CD4-positive, alpha-beta T cell (primary cell): ENCODE data around the gene MAPKAPK3. TPM values are rescaled to one million over a fixed set of nuclear protein-coding genes. Genes with fewer than 3 reads are reported as not detected.

ENCODE experiments used
- ATAC-seq: fragments of 200-7000 bp; cut with Tn5 transposase; one replicate; pipeline ENCODE4 v1.10.0; 2022; ENCODE audit warnings: mild to moderate bottlenecking; ENCODE audit not compliant: poor library complexity
- CTCF ChIA-PET: fragments of 350-600 bp; sonication (Branson Sonifier 250); formaldehyde crosslinking; loops from one replicate; lab custom pipeline; 2021; ENCODE audit warnings: antibody characterized with exemption, inconsistent platforms; lab: Charles Lee
- POLR2A ChIA-PET: fragments of 350-600 bp; sonication (Branson Sonifier 250); formaldehyde crosslinking; loops from one replicate; lab custom pipeline; 2021; ENCODE audit warnings: antibody characterized with exemption, inconsistent platforms; lab: Charles Lee
- DNase-seq, 14 experiments: peaks; one replicate each; pipeline ENCODE4 v3.0.0-alpha.2; 2013 to 2020; ENCODE audit warnings: mixed read lengths in 2 of 14
- H3K27ac ChIP-seq, 2 donors: one replicate each; pipeline versions ENCODE4 v1.5.1 to v1.7.0; 2013; ENCODE audit warnings: low read length in 2 of 2, low read depth in 1 of 2, mild to moderate bottlenecking in 1 of 2
- H3K27me3 ChIP-seq, 2 experiments: 1 replicate in 1 of 2; 2 replicates in 1 of 2; pipeline versions ENCODE4 v1.6.1 to v1.7.0; 2013; ENCODE audit warnings: low read length in 2 of 2, control low read depth in 1 of 2, mild to moderate bottlenecking in 1 of 2, moderate library complexity in 1 of 2; ENCODE audit not compliant: insufficient read depth in 2 of 2, control insufficient read depth in 1 of 2
- H3K36me3 ChIP-seq: one replicate; pipeline ENCODE4 v1.6.1; 2013; ENCODE audit warnings: low read length, control low read depth; ENCODE audit not compliant: insufficient read depth
- H3K4me1 ChIP-seq: one replicate; pipeline ENCODE4 v1.6.1; 2013; ENCODE audit warnings: low read length, control low read depth; ENCODE audit not compliant: insufficient read depth
- H3K4me3 ChIP-seq: one replicate; pipeline ENCODE4 v1.5.1; 2013; ENCODE audit warnings: mild to moderate bottlenecking, low read length, moderate library complexity
- H3K9me3 ChIP-seq, 2 experiments: 1 replicate in 1 of 2; 2 replicates in 1 of 2; pipeline versions ENCODE4 v1.6.1 to v1.7.0; 2013; ENCODE audit warnings: low read length in 2 of 2, mild to moderate bottlenecking in 2 of 2, control low read depth in 1 of 2, moderate library complexity in 1 of 2; ENCODE audit not compliant: control insufficient read depth in 1 of 2, insufficient read depth in 1 of 2
- H3K27ac Mint-ChIP-seq: one replicate; pipeline ENCODE4 v1.8.0; 2020; ENCODE audit warnings: mixed read lengths
- H3K27me3 Mint-ChIP-seq: one replicate; pipeline ENCODE4 v1.8.0; 2021; ENCODE audit warnings: mixed read lengths
- H3K36me3 Mint-ChIP-seq: one replicate; pipeline ENCODE4 v1.8.0; 2021; ENCODE audit warnings: low read depth, mixed read lengths
- H3K4me1 Mint-ChIP-seq: one replicate; pipeline ENCODE4 v1.8.0; 2021; ENCODE audit warnings: low read depth, mixed read lengths
- H3K4me3 Mint-ChIP-seq: one replicate; pipeline ENCODE4 v1.8.0; 2020; ENCODE audit warnings: mild to moderate bottlenecking, mixed read lengths
- H3K9me3 Mint-ChIP-seq: one replicate; pipeline ENCODE4 v1.8.0; 2020; ENCODE audit warnings: mixed read lengths
- CTCF ChIP-seq: fragments of 200-600 bp; IDR thresholded peaks from one replicate; pipeline ENCODE4 v1.8.0; 2022; ENCODE audit warnings: antibody characterized with exemption, mild to moderate bottlenecking
- intact Hi-C, 2 experiments: fragments of 100-400 bp; cut with DNase I in 1 of 2; cut with micrococcal nuclease in 1 of 2; formaldehyde crosslinking; loops; one replicate each; pipeline versions ENCODE4 v1.15.1 to v1.9.0; 2023 to 2025; cut with DNase I, micrococcal nuclease
- total RNA-seq, 174 experiments: library from RNA in 2 of 174; stranded (reverse) in 2 of 174; gene quantifications; one replicate each; pipeline ENCODE4 v1.2.3 and lab custom pipeline; 2021 to 2026

MAPKAPK3 gene
- total RNA-seq, 2 experiments from 2014 or later = 16.4 to 16.6 TPM

GRCh38 chr3:50574444-50574831, 42.5 kb upstream of the MAPKAPK3 start:
- Mint-ChIP-seq H3K4me1 (peaks cover 55% of the 10 kb centered on the region), H3K27ac (peak overlapping the region; percentile 77), H3K36me3 (peaks cover 40% of the 10 kb centered on the region), H3K27me3 (no peaks in the 10 kb centered on the region), H3K9me3 (no peaks in the 10 kb centered on the region), H3K4me3 (peak overlapping the region; percentile 62)
- ATAC-seq (no peak), DNase-seq (peak in 2 of 14 experiments; percentile 25 to 43)
- Histone ChIP-seq H3K9me3 (no peaks in the 10 kb centered on the region), H3K36me3 (peaks cover 29% of the 10 kb centered on the region), H3K4me3 (no peak overlapping the region), H3K4me1 (peaks cover 99% of the 10 kb centered on the region), H3K27me3 (no peaks in the 10 kb centered on the region), H3K27ac (peak overlapping the region; percentile 31 to 68)
- no peak for TF ChIP-seq CTCF
- intact Hi-C loops = loop anchor here in 1 of 2 experiments (5.0 kb wide), 1 partner anchor 798 kb away; no protein-coding TSS in a partner anchor
- CTCF ChIA-PET = interaction anchor here (1.0 to 3.3 kb wide), 4 partner anchors 14 to 42 kb away, joined by 4 to 24 read pairs (median 8); partner anchors contain the start of gene CISH
- POLR2A ChIA-PET = interaction anchor here (1.4 to 13.2 kb wide), 3 partner anchors 16 to 811 kb away, joined by 4 to 446 read pairs (median 69); partner anchors contain the start of genes CISH, MANF and MAPKAPK3

GRCh38 chr3:50575372-50575771, 41.6 kb upstream of the MAPKAPK3 start:
- peak overlapping the region; percentile 12 for H3K27ac Mint-ChIP-seq

GRCh38 chr3:50577348-50577747, 39.6 kb upstream of the MAPKAPK3 start:
- Histone ChIP-seq H3K4me1 (peaks cover 99% of the 10 kb centered on the region), H3K36me3 (peaks cover 35% of the 10 kb centered on the region), H3K27me3 (no peaks in the 10 kb centered on the region), H3K27ac (peak overlapping the region in 1 of 2 donors; percentile 16), H3K9me3 (no peaks in the 10 kb centered on the region), H3K4me3 (no peak overlapping the region)
- DNase-seq (no peak), ATAC-seq (no peak)
- intact Hi-C loops = no loop called here
- Mint-ChIP-seq H3K27me3 (no peaks in the 10 kb centered on the region), H3K4me1 (peaks cover 26% of the 10 kb centered on the region), H3K36me3 (peaks cover 56% of the 10 kb centered on the region), H3K27ac (no peak overlapping the region), H3K4me3 (no peak overlapping the region), H3K9me3 (no peaks in the 10 kb centered on the region)
- no peak for TF ChIP-seq CTCF
- CTCF ChIA-PET = interaction anchor here (3.3 kb wide), 1 partner anchor 39 kb away, joined by 11 read pairs; no protein-coding TSS in a partner anchor
- POLR2A ChIA-PET = interaction anchor here (1.3 to 13.2 kb wide), 2 partner anchors 8 to 33 kb away, joined by 3 to 446 read pairs; partner anchors contain the start of genes CISH, HEMK1 and MAPKAPK3

More at GRCh38 chr3:50575372-50575771, 41.6 kb upstream of the MAPKAPK3 start:
- Histone ChIP-seq H3K4me3 (no peak overlapping the region), H3K9me3 (no peaks in the 10 kb centered on the region), H3K4me1 (peaks cover 99% of the 10 kb centered on the region), H3K27ac (peak overlapping the region; percentile 51 to 72), H3K27me3 (no peaks in the 10 kb centered on the region), H3K36me3 (peaks cover 34% of the 10 kb centered on the region)
- Mint-ChIP-seq H3K4me3 (no peak overlapping the region), H3K36me3 (peaks cover 45% of the 10 kb centered on the region), H3K9me3 (no peaks in the 10 kb centered on the region), H3K27me3 (no peaks in the 10 kb centered on the region), H3K4me1 (peaks cover 46% of the 10 kb centered on the region)
- no peak for TF ChIP-seq CTCF
- POLR2A ChIA-PET = interaction anchor here (6.8 to 13.2 kb wide), 2 partner anchors 15 to 35 kb away, joined by 69 to 446 read pairs; partner anchors contain the start of genes CISH and MAPKAPK3
- DNase-seq (no peak), ATAC-seq (no peak)
- CTCF ChIA-PET = interaction anchor here (1.0 to 3.3 kb wide), 4 partner anchors 37 to 77 kb away, joined by 4 to 11 read pairs (median 4); partner anchors contain the start of gene CISH
- intact Hi-C loops = no loop called here
